Right forelimb (tissue), 1 donor: ENCODE measurements around the gene LILRB4.
"Not testable (repeated sequence)": the region's sequence is repeated elsewhere in the genome, so short reads cannot be mapped to it uniquely, and the experiment has no call there.

Experiments
- DNase-seq: peaks from one replicate; pipeline ENCODE4 v3.0.0-alpha.2; 2018

LILRB4 gene

DNA sequence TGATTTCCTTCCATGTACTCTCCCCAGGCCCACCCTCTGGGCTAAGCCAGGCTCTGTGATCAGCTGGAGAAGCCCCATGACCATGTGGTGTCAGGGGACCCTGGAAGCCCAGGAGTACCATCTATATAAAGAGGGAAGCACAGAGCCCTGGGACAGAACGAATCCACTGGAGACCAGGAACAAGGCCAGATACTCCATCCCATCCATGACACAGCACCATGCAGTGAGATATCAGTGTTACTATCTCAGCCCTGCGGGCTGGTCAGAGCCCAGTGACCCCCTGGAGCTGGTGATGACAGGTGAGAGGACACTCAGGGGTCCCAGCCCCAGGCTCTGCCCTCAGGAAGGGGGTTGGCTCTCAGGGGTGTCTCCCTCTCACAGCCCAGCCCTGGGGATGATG is 34.0 kb downstream of the LILRB4 start:
- no peak for DNase-seq

DNA sequence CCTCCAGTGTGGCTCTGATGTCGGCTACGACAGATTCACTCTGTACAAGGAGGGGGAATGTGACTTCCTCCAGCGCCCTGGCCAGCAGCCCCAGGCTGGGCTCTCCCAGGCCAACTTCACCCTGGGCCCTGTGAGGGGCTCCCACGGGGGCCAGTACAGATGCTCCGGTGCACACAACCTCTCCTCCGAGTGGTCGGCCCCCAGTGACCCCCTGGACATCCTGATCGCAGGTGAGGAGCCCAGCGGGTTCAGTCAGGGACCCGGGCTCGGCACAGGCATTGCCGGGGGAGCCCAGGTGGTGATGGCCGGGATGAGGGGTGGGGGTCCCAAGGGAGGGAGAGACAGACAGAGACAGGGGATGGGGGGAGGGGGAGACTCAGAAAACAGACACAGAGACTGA is 34.9 kb downstream of the LILRB4 start:
- DNase-seq: not testable (repeated sequence)

DNA sequence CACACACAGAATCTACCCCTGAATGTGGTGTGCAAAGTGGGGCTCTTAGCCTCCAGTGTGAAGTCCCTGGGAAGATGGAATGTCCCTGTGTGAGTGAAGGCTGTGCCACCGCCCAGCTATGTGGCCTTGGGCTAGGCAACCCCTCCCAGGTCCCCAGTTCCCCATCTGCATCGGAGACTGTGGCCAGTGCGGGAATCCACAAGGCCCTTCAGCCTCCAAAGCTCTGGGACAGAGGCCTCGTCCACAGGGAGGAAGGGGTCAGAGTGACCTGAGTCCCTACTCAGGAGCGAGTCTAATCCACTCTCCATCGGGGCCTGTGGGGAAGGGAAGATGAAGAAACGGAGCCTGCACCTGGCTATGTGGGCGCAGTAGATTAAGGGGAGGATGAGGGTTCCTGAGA is 42.1 kb downstream of the LILRB4 start:
- DNase-seq: no peak

DNA sequence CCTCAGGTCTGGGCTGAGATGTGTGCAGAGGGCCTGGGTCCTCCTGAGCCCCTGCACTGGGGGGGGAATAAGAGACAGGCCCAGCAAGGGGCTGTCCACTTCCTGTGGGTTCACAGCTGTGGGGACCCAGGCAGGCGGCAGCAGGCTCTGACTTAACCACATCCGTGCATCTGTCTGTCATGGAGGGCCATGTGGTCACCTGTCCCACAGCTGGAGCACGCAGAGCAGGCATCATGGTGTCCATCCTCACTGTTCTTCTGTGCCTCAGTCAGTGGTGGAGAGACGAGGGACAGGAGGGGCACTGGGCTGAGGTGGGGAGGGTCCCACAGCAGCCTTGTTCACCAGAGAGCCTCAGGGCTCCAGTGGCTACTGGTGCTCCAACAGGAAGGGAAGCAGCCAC is 45.2 kb downstream of the LILRB4 start:
- DNase-seq: no peak

DNA sequence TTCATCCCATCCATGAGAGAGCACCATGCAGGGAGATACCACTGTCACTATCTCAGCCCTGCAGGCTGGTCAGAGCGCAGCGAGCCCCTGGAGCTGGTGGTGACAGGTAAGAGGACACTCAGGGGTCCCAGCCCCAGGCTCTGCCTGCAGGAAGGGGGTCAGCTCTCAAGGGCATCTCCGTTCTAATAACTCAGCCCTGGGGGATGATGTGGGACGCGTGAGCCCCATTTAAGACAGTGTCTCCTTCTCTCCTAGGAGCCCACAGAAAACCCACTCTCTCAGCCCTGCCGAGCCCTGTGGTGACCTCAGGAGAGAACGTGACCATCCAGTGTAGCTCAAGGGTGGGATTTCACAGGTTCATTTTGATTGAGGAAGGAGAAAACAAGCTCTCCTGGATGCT is 46.0 kb downstream of the LILRB4 start:
- no peak for DNase-seq

DNA sequence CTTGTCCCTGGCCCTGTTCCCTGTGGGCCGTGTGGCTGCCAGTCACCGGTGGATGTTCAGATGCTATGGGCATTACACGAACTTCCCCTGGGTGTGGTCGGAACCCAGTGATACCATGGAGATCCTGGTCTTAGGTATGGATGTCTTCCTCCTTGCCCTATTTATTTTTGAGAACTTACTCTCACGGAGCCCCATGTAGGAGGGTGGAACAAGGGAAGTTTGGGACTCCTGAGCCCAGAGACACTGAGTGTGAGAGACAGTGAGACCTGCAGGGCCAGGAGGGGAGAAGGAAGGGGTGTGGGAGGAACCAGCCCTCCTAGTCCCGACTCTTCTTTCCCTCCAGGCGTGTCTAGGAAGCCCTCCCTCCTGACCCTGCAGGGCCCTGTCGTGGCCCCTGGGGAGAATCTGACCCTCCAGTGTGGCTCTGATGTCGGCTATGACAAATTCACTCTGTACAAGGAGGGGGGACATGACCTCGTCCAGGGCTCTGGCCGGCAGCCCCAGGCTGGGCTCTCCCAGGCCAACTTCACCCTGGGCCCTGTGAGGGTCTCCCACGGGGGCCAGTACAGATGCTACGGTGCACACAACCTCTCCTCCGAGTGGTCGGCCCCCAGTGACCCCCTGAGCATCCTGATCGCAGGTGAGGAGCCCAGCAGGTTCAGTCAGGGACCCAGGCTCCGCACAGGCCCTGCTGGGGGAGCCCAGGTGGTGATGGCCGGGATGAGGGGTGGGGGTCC is 46.6 kb downstream of the LILRB4 start:
- DNase-seq: no peak

DNA sequence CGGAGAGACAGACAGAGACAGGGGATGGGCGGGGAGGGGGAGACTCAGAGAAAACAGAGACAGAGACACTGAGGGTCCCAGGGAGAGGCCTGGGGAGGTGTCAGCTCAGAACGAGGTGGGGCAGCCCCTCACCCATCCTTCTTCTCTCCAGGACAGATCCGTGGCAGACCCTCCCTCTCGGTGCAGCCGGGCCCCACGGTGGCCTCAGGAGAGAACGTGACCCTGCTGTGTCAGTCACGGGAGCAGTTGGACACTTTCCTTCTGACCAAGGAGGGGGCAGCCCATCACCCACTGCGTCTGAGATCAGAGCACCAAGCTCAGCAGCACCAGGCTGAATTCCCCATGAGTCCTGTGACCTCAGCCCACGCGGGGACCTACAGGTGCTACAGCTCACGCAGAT is 47.2 kb downstream of the LILRB4 start:
- DNase-seq: not testable (repeated sequence)
